ENCODE data around the gene ZNF507. TPM values are rescaled to one million over a fixed set of nuclear protein-coding genes. Genes with fewer than 3 reads are reported as not detected.
"Not testable (repeated sequence)": the region's sequence is repeated elsewhere in the genome, so short reads cannot be mapped to it uniquely, and the experiment has no call there.

The ZNF507 gene
- polyA plus RNA-seq, 3 donors, result 21.2 to 30.6 (median 27.6) TPM

DNA sequence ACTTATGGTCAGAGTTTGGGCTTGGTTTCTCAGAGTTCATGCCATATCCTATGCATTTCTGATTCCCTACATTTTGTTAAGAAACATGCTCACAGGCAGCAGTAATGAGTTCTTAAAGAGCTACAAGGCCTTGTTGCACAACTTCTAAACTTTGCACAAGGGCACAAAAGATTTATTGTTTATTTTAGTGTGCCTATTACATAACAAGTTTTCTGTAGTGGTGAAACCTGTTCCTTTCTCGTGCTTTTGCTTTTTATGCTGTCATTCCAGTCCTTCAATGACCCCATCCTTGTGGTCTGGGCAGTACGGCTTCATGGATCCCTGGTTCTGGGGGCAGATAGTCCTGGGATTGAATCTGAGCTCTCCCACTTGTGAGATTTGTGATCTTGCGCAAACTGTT is 17.8 kb downstream of the ZNF507 start:
- DNase-seq, result no peak

DNA sequence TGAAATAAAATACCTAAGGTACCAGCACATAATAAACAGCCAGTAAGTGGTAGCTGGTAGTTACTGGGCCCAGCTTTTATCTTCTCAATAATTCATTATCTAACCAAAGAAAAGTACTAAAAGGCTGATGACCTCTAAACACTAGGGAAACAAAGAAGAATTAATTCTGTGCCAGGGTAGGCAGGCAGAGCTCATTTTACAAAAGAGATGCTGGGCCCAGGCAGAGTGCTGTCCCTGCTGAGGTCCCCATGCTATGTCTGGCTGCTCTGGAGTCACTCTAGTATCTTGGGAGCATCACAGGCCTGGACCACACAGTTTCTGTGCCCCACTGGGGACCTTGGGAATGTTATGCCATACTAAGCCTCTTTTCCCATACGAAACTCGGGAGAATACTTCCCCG is 18.2 kb downstream of the ZNF507 start:
- no peak for DNase-seq

DNA sequence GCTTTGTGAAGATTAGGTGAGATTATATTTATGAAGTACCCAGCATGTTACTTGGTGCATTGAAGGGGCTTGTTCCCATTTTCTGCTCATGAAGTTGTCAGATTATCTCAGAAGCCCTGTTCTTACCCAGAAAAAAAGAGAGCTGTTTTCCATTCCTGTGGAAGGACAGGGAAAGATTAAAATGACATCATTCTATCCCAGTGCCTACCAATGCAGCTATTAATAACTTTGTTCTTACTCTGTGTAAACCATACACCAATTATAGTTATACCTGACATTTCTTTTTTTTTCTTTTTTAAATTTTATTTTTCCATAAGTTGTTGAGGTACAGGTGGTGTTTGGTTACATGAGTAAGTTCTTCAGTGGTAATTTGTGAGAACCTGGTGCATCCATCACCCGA is 18.6 kb downstream of the ZNF507 start:
- no peak for DNase-seq

DNA sequence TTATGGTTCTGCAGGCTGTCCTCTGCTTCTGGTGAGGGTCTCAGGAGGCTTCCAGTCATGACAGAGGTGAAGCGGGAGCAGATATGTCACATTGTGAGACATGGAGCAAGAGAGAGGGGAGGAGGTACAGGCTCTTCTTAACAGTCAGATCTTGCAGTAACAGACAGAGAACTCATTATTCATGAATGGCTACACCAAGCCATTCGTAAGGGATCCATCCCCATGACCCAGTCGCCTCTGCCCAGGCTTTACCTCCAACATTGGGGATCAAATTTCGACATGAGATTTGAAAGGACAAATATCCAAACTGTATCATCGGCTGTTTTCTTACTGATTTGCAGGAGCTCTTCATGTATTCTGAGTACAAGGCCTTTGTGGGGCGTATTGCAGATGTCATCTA is 21.7 kb downstream of the ZNF507 start:
- DNase-seq, result no peak

DNA sequence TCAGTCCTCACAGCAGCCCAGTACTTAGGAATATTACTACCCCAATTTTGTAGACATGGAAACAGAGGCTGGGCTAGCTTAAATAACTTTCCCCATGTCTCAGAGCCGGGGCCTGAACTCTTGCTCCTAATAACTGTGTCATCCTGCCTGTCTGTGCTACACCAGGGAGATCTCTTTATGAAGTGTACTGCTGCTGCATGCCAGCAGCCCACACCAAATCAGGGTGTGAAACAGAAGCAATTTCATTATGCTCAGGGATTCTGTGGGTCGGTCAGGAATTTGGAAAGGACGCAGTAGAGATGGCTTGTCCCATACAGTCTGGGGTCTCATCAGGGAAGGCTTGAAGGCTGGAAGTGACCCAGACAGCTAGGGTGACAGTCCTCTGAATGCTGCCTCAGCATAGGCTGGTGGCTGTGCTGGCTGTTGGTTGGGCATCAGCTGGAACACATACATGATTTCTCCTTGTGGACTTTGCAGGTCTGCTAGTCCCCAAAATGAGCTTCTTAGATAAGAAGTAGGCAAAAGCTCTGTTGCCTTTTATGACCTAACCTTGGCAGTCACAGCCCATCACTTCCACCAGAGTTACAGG is 22.6 kb downstream of the ZNF507 start:
- no peak for DNase-seq

DNA sequence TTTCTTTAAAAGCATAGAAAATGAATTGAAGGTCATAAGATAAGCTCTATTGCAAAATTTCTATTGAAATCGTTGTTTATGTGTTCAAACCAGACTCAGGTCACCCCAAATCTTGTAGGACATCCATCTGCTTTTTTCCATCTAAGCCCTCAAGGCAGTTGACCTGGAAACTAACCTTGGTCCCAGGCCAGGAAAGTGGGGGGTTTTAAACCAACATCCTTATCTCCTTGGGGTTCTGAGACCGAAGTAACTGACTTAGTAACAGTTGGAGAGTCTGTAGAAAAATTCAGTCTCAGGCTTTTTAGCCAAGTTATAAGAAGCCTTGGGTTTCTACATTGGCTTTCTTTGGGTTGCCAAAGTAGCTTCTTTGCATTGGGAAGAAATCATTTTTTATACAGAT is 23.4 kb downstream of the ZNF507 start:
- no peak for DNase-seq

DNA sequence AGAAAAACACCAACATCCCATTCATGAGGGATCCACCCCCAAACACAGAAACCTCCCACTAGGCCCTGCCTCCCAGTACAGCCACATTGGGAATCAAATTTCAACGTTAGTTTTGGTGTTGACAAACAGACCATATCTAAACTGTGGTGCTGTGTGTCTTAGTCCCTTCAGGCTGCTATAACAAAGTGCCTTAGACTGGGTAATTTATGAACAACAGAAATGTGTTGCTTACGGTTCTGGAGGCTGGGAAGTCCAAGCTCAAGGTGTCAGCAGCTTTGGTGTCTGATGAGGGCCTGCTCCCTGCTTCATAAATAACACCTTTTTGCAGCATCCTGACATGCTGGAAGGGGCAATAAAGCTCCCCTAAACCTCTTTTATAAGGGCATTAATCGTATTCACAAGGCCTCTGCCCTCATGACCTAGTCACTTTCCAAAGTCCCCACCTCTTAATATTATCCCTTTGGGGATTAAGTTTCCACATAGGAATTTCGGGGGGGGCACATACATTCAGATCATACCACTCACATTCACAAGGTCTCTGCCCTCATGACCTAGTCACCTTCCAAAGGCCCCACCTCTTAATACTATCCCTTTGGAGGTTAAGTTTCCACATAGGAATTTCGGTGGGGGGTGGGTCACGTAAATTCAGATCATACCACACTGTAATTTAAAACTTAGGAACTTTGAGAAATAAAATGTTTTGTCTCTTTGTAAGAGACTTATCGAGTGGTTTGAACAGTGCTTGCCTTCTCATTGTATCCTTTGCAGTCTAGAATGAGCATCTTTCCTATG is 27.5 kb downstream of the ZNF507 start:
- no peak for DNase-seq

DNA sequence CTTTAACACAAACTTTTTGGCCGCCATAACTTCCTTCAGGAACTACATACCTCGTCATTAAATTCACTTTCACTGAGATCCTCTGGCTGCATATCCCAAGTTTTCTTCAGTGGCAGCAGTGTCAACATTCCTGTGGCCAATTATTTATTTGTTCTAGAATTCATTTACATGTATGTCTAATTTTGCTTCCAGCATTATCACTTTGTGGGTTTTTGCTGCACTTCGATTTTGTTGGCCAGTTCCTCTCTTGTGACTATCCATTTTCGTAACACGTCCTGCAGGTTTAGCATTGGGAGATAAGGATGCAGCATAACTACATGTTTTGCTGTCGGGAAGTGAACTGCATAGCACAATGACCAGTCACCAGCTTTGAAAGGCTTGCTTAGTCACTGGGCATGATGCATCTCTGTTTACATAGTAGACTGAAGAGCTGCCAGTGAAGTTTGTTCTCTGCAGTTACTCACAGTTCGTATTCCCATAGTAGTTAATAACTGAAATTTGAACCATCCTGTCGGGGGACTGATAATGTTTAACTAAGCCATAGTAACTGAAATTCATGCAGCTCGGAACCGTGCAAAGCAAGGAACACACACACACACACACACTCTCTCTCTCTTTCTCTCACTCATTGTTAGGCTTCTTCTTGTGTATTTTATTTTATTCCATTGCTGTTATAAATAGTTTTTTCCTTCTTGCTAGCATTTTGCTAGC is 28.3 kb downstream of the ZNF507 start:
- peak; percentile 42 for DNase-seq

DNA sequence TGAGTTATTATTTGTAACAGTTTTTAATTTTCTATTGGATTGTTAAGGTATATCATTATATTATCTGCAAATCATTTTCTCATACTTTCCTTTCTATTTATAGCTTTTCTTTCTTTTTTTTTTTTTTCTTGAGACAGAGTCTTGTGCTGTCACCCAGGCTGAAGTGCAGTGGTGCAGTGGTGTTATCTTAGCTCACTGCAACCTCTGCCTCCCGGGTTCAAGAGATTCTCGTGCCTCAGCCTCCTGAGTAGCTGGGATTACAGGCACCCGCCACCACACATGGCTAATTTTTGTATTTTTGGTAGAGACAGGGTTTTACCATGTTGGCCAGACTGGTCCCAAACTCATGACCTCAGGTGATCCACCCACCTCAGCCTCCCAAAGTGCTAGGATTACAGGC is 29.0 kb downstream of the ZNF507 start:
- not testable (repeated sequence) for DNase-seq

DNA sequence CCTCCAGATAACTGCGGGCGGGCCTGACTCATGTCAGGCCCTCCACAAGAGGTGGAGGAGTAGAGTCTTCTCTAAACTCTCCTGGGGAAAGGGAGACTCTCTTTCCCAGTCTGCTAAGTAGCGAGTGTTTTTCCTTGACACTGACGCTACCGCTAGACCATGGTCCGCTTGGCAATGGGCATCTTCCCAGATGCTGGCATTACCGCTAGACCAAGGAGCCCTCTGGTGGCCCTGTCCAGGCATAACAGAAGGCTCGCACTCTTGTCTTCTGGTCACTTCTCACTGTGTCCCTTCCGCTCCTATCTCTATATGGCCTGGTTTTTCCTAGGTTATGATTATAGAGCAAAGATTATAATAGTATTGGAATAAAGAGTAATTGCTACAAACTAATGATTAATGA is 31.7 kb downstream of the ZNF507 start:
- not testable (repeated sequence) for DNase-seq

DNA sequence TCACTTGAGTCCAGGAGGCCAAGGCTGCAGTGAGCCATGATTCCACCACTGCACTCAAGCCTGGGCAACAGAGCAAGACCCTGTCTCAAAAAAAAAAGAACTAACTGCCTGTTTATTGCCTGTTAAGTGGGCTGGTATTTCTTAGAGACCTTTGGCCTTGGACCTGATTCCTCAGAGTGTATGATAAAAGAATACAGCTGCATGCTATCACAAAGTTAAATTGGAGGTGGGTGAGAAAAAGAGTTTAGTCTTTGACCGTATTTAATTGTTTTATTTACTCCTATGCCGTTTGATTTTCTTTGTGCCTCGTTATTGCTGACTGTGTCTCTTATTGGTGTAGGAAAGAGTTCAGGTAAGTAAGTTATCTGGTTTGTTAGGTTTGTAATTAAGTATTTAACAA is 34.9 kb downstream of the ZNF507 start:
- no peak for DNase-seq

DNA sequence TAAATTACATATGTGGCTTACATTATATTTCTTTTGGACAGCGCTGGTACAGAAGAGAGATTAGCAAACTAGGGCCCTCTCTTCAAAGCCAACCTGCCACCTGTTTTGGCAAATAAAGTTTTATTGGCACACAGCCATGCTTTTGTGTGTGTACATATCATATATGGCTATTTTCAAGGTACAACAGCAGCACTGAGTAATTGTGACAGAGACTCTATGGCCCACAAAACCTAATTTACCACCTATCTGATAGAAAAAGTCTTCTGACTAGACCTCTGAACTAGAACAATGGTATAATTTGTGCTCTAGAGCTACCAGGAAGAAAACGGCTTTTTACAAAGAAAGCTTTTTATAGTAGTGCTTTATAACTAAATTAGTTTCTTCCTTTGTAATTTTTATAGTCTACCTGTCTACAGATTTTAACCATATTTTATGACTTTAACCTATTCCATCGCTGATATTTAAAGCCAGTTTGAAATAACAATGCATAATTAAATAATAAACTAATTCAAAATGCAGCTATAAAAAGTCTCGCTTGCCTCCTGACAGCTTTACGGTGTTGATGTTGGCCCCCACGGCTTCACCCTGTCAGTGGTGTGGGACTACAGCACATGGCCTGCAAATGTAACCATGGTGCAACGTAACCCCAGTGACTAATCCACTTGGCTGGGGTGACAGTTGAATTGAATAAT is 42.4 kb downstream of the ZNF507 start:
- DNase-seq, result peak; percentile 54

DNA sequence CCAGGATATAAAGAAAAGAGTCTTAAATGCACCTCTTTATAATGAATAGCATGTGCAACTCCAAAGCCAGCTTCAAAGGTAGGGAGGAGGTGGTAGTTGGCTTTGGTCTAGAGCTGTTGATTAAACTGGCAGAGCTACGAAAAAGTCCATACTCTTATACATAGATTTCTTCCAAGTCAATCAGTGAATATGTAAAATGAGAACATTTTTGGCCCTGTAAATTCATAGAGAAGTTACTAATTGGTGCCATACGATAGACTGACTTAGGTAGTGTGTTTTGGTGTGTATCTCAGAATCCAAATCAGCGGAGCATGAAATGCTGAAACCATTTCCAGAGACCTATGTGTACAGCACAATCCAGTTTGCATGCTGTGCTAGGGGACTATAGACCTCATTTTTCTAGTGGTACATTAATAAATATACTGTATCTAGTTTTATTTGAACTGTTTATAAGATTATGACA is 43.0 kb downstream of the ZNF507 start:
- DNase-seq, result no peak

DNA sequence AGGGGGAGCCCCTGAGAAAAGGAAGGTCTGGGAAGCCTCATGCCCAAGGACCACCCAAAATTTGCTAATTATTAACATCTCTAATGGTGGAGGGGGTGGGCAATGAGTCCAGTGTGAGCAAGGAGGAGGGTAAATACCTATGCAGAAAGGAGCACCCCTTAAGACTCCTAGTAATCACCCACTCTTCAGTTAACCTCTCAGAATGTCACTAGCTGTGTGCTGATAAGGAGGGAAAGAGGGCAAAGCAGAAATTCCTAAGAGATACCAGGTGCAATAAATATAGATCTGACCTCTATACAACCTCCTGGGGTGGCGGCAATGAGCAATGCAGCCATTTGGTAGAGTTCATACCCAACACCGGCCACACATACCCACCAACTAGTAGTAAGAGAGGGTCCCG is 47.5 kb downstream of the ZNF507 start:
- no peak for DNase-seq

DNA sequence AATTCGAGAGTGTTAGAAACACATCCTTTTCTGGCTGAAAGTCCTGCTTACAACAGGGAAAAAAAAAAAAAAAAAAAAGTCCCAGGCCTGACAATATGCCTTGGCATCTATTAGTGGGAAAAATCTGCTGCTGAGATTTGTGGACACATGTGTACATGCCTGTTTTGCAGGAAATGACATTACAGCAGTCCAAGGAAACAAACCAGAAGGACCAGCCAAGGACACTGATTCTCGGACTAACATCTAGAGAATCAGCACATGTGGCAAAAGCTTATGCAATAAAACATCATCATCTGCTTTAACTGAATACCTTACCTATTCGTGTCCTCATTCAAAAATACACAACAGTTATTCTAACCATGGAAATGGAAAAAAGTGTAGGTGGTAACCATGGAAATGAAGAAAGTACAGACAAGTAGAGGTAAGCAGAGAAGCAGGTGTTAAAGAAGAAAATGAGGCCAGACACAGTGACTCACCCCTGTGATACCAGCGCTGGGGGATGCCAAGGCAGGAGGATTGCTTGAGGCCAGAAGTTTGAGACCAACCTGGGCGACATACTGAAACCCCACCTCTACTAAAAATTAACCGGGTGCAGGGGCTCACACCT is 50.7 kb downstream of the ZNF507 start:
- no peak for DNase-seq

DNA sequence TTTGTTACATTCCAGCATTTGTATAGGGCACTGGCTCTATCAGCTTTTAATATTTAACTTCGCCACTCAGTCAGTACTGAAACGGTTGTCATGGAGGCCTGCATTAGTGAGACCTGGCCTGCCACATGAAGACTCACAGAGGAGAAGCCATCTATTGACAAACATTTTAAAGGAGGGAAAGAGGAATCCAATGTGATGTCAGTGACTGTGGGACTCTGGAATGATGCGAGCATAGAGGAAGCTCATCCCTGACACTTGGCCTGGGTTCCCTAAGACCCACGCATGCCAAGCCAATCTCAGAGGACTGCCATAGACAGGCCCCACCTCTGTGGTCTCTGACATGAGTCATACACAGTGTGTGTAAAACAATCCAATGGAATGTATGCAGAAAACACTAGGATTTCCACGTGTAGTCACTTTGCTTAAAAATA is 52.3 kb downstream of the ZNF507 start:
- DNase-seq, result no peak

DNA sequence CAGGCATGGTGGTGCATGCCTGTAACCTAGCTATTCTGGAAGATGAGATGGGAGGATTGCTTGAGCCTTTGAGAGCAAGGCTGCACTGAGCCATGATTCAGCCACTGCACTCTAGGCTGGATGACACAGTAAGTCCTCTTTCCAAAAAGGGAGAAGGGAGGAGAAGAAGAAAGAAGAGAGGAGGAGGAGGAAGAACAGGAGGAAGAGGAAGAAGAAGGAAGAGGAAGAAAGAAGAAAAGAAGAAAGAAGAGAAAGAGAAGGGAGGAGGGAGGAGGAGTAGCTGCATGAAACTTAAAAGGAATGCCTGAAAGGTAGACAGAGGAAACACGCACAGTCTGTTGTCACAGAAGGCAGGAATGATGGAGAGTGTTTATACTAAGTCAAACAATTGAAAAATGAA is 56.6 kb downstream of the ZNF507 start:
- no peak for DNase-seq

DNA sequence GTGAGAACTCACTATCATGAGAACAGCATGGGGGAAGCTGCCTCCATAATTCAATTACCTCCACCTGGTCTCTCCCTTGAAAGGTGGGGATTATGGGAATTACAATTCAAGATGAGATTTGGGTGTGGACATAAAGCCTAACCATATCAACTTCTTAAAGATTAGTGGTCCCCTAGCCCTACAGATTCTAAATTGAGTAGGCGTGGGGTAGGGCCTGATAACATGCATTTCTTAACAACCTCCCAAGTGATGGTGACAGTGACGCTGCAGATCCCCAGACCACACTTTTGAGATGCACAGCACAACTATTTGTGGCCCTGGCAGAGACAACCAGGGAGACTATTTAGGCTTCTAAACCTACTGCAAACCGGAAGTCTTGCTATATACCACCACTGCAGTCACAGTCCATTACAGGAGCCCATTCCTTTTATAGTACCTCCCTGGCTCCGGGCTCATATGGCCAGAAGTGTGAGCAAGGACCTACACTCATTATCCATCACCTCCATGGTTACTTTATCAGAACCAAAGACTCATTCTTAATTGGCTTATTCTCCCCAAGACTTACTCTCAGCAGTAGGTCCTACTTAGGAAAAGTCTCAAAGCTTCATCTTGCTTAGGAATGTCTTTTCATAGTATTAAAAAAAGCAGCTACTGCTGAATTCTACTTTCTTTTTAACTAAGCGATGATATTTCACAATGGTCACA is 58.0 kb downstream of the ZNF507 start:
- DNase-seq, result no peak

DNA sequence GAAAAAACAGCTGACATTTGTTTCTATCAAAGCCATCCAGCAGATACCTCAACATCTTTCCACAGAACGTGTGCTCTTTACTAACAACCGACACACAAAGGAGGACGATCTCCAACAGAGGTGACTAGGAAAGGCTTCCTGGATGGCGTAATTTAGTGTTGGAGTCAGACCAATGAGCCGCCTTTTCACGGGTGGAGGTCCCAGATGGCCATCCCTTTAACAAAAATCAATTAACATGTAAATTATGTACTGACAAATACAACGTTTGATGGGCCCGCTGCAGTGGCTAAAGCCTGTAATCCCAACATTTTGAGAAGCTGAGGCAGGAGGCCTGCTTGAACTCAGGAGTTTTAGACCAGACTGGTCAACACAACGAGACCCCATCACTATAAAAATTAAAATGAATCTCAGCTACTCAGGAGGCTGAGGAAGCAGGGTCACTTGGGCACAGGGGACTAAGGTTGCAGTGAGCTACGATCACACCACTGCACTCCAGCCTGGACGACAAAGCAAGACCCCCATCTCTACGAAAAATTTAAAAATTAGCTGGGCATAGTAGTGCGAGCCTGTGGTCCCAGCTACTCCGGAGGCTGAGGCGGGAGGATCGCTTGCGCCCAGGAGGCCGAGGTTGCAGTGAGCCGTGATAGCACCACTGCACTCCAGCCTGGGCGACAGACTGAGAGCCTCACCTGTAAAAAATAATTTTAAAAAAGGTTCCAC is 59.0 kb downstream of the ZNF507 start:
- DNase-seq, result no peak

DNA sequence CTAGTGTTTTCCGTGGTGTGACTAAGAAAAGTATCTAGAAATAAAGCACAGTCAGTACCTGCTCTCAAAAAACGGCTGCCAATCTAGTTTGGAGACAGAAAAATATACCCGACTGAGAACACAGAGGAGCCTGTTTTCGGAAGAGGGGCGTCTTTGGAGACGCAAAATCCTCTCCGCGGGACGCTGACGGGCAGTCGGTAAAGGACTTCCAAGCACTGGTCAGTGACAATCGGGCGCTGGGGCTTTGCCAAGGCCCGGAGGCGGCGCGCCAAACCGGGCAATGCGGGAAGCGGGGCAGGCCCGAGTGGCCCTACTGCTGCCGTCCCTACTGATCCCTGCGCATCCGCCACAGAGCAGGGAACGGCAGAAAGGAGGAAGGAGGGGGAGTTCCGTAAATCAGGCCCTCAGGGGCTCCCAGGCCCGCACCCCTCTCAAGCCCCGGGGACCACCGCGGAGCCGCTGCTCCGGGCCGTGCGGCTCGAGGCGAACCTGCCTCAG is 59.6 kb downstream of the ZNF507 start:
- DNase-seq, result peak; percentile 42

Data from renal pelvis (tissue), 4 donors.